Sigmoid colon (tissue), 4 donors: Measurements from ENCODE around the gene NR6A1.

ENCODE experiments used
- CTCF ChIP-seq, 4 experiments: fragments of 450-650 bp in 3 of 4; fragments of 200-600 bp in 1 of 4; IDR thresholded peaks; one replicate each; pipeline ENCODE4 v1.5.1; 2016 to 2019; ENCODE audit warnings: antibody characterized with exemption in 4 of 4, mild to moderate bottlenecking in 3 of 4, moderate library complexity in 2 of 4
- POLR2A ChIP-seq, 2 donors: fragments of 450-650 bp; IDR thresholded peaks; one replicate each; pipeline ENCODE4 v1.6.1; 2016; ENCODE audit warnings: antibody characterized with exemption in 2 of 2, mild to moderate bottlenecking in 2 of 2, moderate library complexity in 2 of 2
- POLR2AphosphoS5 ChIP-seq, 4 donors: sonication (generic); formaldehyde crosslinking; IDR thresholded peaks; one replicate each; pipeline ENCODE4 v1.6.1; 2017; ENCODE audit warnings: antibody characterized with exemption in 4 of 4

- no peak for TF ChIP-seq CTCF (IDR thresholded peaks at IDR 0.05)
- TF ChIP-seq POLR2A (IDR thresholded peaks at IDR 0.05) = no peak
- no peak for TF ChIP-seq POLR2AphosphoS5 (IDR thresholded peaks at IDR 0.05)
These were observed 300.4 kb downstream of the NR6A1 start for GRCh38 chr9:124470726-124471125.
